ENCODE data around the gene LRRC70. TPM values are rescaled to one million over a fixed set of nuclear protein-coding genes. Genes with fewer than 3 reads are reported as not detected.
"Not testable (repeated sequence)": the region's sequence is repeated elsewhere in the genome, so short reads cannot be mapped to it uniquely, and the experiment has no call there.

The LRRC70 gene
- total and polyA plus RNA-seq, 10 donors: 3.9 to 15.4 (median 10.1) TPM

DNA sequence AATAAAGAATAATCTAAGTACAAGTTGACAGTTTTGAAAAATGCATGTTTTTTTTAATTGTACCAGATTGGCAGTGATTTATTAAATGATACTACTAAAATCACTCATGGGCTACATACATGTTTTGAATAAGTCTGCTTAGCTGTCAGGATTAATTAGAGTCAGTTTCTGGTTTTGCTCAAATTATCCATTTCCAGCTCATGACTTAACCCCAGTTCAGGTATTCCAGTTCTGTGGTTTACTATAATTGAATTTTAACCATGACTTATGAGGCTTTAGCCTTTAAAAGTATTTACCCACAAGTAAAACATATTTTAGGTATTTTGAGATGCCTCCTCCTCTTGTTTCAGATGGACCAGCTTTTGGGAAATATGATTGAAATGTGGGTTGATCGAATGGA lies 17.8 kb upstream of the LRRC70 start:
- DNase-seq: no peak
- Histone ChIP-seq H3K27ac (no peak overlapping the region), H3K4me1 (no peaks in the 10 kb centered on the region), H3K27me3 (replicated peaks in 1 of 7) (no peaks in the 10 kb centered on the region), H3K9me3 (peaks cover 0 to 9% (median 7%) of the 10 kb centered on the region in 8 donors), H3K4me3 (no peak overlapping the region), H3K36me3 (peaks cover 0 to 72% (median 9%) of the 10 kb centered on the region in 6 donors)
- intact Hi-C loops (cut with DNase I; ENCODE audit: low total_unique reads): no loop called here
- no peak for TF ChIP-seq POLR2AphosphoS5 (IDR thresholded peaks at IDR 0.05)
- 95 to 100% (median 97%) methylated on average over 1 of the region's 1 CpG for WGBS, 5 donors

DNA sequence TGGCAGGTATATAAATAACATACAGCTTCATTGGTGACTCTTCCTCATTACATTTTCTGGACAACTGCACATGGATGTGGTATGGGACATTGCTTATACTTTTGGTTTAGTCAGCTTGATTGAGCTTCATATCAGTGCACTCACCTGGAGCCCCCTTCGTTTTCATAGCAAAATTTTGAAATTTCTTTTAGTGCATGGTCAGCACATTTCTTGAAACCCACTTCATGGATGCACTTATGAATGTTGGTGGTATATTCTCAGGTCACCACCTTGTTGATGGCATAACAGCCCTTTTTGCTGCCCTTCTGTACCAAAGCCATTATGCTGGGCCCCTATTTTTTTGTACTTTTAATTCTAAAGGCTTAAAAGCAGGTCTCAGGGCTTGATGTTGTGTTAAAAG lies 16.7 kb upstream of the LRRC70 start:
- H3K4me1 ChIP-seq: no peaks in the 10 kb centered on the region

DNA sequence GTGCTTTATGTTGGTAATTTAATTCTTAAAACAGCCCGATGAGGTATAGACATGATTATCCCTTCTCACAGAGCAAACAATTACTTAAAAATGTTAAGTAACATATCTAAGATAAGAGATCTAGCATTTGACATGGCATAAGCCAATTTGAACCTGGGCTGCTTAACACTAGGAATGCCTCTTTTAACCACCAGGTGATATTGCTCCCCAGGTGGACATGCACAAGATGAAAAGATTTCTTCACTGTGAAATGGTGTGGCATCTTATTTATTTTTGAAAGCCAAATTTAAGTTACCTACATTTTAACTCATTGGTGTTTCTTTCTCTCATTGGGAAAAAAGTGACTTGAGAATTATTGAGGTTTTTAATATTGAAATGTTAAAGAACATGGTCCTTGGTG lies 15.8 kb upstream of the LRRC70 start:
- DNase-seq: no peak
- no peak overlapping the region for H3K27ac ChIP-seq
- H3K4me1 ChIP-seq: no peaks in the 10 kb centered on the region
- peaks cover 0 to 79% (median 26%) of the 10 kb centered on the region in 6 donors for H3K36me3 ChIP-seq
- no peak overlapping the region for H3K4me3 ChIP-seq
- 91 to 98% (median 94%) methylated on average over 1 of the region's 1 CpG for WGBS, 5 donors
- intact Hi-C loops (cut with DNase I; ENCODE audit: low total_unique reads): no loop called here
- H3K27me3 ChIP-seq (replicated peaks in 1 of 7): no peaks in the 10 kb centered on the region
- no peak for TF ChIP-seq POLR2A (IDR thresholded peaks at IDR 0.05)
- H3K9me3 ChIP-seq: peaks cover 0 to 30% (median 27%) of the 10 kb centered on the region in 8 donors

More for the DNA sequence above, 16.7 kb upstream of the LRRC70 start:
- intact Hi-C loops (cut with DNase I; ENCODE audit: low total_unique reads): no loop called here
- TF ChIP-seq POLR2AphosphoS5 (IDR thresholded peaks at IDR 0.05) (no peak), POLR2A (IDR thresholded peaks at IDR 0.05) (no peak)
- TF ChIP-seq, protein P1, sequence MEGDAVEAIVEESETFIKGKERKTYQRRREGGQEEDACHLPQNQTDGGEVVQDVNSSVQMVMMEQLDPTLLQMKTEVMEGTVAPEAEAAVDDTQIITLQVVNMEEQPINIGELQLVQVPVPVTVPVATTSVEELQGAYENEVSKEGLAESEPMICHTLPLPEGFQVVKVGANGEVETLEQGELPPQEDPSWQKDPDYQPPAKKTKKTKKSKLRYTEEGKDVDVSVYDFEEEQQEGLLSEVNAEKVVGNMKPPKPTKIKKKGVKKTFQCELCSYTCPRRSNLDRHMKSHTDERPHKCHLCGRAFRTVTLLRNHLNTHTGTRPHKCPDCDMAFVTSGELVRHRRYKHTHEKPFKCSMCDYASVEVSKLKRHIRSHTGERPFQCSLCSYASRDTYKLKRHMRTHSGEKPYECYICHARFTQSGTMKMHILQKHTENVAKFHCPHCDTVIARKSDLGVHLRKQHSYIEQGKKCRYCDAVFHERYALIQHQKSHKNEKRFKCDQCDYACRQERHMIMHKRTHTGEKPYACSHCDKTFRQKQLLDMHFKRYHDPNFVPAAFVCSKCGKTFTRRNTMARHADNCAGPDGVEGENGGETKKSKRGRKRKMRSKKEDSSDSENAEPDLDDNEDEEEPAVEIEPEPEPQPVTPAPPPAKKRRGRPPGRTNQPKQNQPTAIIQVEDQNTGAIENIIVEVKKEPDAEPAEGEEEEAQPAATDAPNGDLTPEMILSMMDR (IDR thresholded peaks at IDR 0.05 in 8 of 11, conservative IDR thresholded peaks at IDR 0.05 in 3 of 11): no peak
- DNase-seq: no peak
- peaks cover 0 to 21% (median 18%) of the 10 kb centered on the region in 8 donors for H3K9me3 ChIP-seq
- 86 to 100% (median 93%) methylated on average over 1 of the region's 1 CpG for WGBS, 5 donors
- H3K27ac ChIP-seq: no peak overlapping the region
- no peak overlapping the region for H3K4me3 ChIP-seq
- peaks cover 0 to 72% (median 18%) of the 10 kb centered on the region in 6 donors for H3K36me3 ChIP-seq
- H3K27me3 ChIP-seq (replicated peaks in 1 of 7): no peaks in the 10 kb centered on the region

DNA sequence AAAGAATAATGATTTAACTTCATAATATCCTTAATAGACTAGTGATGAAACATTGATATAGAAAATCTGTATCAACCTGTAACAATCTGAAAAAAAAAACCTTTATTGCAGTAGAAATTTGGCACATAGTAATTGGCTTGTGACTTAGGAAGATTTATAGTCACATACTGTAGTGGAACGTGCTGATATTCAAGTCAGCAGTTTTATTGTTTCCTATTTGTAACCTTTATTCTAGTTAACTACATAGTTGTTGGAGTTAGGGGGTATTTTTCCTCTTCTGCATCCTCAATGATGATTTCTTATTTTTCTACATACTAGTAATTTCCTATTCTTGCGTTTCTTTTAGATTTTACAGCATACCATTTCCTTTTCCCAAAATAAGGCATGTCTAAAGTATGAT lies 14.5 kb upstream of the LRRC70 start:
- H3K36me3 ChIP-seq: peaks cover 0 to 83% (median 29%) of the 10 kb centered on the region in 6 donors
- DNase-seq: no peak
- no peaks in the 10 kb centered on the region for H3K4me1 ChIP-seq
- TF ChIP-seq POLR2AphosphoS5 (IDR thresholded peaks at IDR 0.05): no peak
- H3K27ac ChIP-seq: no peak overlapping the region
- no peaks in the 10 kb centered on the region for H3K27me3 ChIP-seq (replicated peaks in 1 of 7)
- intact Hi-C loops (cut with DNase I; ENCODE audit: low total_unique reads): no loop called here
- peaks cover 0 to 43% (median 36%) of the 10 kb centered on the region in 8 donors for H3K9me3 ChIP-seq
- WGBS, 5 donors: 60 to 67% (median 62%) methylated on average over 2 of the region's 2 CpGs
- no peak overlapping the region for H3K4me3 ChIP-seq

DNA sequence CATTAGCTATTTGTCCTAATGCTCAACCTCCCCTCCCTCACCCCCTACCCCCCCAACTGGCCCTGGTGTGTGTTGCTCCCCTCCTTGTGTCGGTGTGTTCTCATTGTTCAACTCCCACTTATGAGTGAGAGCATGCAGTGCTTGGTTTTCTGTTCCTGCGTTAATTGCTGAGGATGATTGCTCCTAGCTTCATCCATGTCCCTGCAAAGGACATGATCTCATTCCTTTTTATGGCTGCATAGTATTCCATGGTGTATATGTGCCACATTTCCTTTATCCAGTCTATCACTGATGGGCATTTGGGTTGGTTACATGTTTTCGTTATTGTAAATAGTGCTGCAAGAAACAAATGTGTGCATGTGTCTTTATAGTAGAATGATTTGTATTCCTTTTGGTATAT lies 12.9 kb upstream of the LRRC70 start:
- H3K4me1 ChIP-seq; H3K27me3 ChIP-seq (replicated peaks in 1 of 7); DNase-seq; H3K4me3 ChIP-seq; H3K27ac ChIP-seq; intact Hi-C loops (cut with DNase I; ENCODE audit: low total_unique reads): not testable (repeated sequence)
- WGBS, 5 donors: 67 to 97% (median 80%) methylated on average over 3 of the region's 3 CpGs
- Histone ChIP-seq H3K9me3 (peaks cover 0 to 43% (median 36%) of the 10 kb centered on the region in 8 donors), H3K36me3 (peaks cover 0 to 68% (median 29%) of the 10 kb centered on the region in 6 donors)

DNA sequence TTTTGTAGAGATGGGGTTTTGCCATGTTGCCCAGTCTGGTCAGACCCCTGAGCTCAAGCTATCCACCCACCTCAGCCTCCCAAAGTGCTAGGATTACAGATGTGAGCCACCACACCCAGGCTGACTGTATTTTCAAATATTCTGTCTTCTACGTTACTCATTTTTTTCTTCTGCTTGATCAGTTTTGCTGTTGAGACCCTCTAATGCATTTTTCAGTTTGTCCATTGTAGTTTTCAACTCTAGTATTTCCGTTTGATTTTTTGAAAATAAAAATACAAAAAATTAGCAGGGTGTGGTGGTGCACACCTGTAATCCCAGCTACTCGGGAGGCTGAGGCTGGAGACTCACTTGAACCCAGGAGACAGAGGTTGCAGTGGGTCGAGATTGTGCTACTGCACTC lies 10.5 kb upstream of the LRRC70 start:
- TF ChIP-seq, protein P1 (IDR thresholded peaks at IDR 0.05 in 8 of 11, conservative IDR thresholded peaks at IDR 0.05 in 3 of 11): no peak
- no peak for TF ChIP-seq POLR2A (IDR thresholded peaks at IDR 0.05)
- no peak for TF ChIP-seq POLR2AphosphoS5 (IDR thresholded peaks at IDR 0.05)
- intact Hi-C loops (cut with DNase I; ENCODE audit: low total_unique reads): no loop called here
- H3K27ac ChIP-seq: no peak overlapping the region
- H3K4me1 ChIP-seq: peaks cover 0 to 8% (median 0%) of the 10 kb centered on the region in 6 donors
- H3K36me3 ChIP-seq: peaks cover 0 to 48% (median 24%) of the 10 kb centered on the region in 6 donors
- H3K27me3 ChIP-seq (replicated peaks in 1 of 7): no peaks in the 10 kb centered on the region
- H3K9me3 ChIP-seq: peaks cover 0 to 43% (median 36%) of the 10 kb centered on the region in 8 donors
- H3K4me3 ChIP-seq: no peak overlapping the region
- no peak for DNase-seq
- WGBS, 5 donors: 92 to 98% (median 94%) methylated on average over 4 of the region's 4 CpGs
